ENCODE data around the gene DYNC1LI2. TPM values are rescaled to one million over a fixed set of nuclear protein-coding genes. Genes with fewer than 3 reads are reported as not detected.

The DYNC1LI2 gene
- total RNA-seq, 1 experiment from 2014 or later: 92.8 TPM

DNA sequence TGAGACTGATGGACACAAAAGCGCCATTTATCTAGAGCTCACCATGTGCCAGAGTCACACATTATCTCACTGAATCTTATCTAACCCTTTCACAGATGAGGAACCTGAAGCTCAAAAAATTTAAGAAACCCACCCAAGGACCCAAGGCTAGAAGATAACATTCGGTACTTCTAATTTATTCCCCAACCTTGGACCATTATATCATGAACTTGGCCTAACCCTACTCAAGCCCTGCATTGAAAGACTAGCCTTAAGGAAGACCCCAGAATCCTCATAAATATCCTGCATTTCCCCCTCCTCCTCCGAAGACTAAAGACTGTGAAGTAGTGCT is 548 bp upstream of the DYNC1LI2 start:
- ChIA-PET CTCF (interaction anchor here (0.8 to 2.8 kb wide), 7 partner anchors 11 to 100 kb away, joined by 3 to 22 read pairs (median 3); no protein-coding TSS in a partner anchor), RAD21 (ENCODE audit: low non-redundant PET in 1 of 2, low total read pairs in 2 of 2, uncharacterized antibody in 2 of 2, unreplicated experiment in 2 of 2) (no interaction called here), POLR2A (interaction anchor here (0.5 kb wide), 1 partner anchor 1064 kb away, joined by 3 read pairs; no protein-coding TSS in a partner anchor)
- intact Hi-C loops (cut with micrococcal nuclease): no loop called here
- Histone ChIP-seq H4K20me1 (ENCODE audit: insufficient read depth) (no peaks in the 10 kb centered on the region), H3K4me3 (replicated peaks in 1 of 2; ENCODE audit: low read depth in 1 of 2, low read length in 2 of 2) (peak overlapping the region; percentile 31 to 90), H3K9ac (ENCODE audit: low read length) (peak overlapping the region; percentile 88), H3K4me2 (ENCODE audit: low read length) (peak overlapping the region; percentile 90), H3K9me2 (ENCODE audit: insufficient read depth) (no peaks in the 10 kb centered on the region), H2AFZ (ENCODE audit: low read depth, low read length, poor library complexity, severe bottlenecking) (peak overlapping the region; percentile 97), H3K9me3 (ENCODE audit: control insufficient read depth in 1 of 2, insufficient read depth in 1 of 2, low read depth in 1 of 2, low read length in 2 of 2) (0 out of 4 replicates have a peak, but pooled peaks cover 0 to 5% of the 10 kb centered on the region in 2 experiments), H3K79me2 (ENCODE audit: insufficient read depth, low read length) (peaks cover 42% of the 10 kb centered on the region), H3K36me3 (ENCODE audit: control insufficient read depth in 1 of 2, insufficient read depth in 2 of 2, low read length in 2 of 2) (peaks cover 10 to 15% of the 10 kb centered on the region in 2 experiments; a peak in 3 of 4 replicates), H3K27me3 (ENCODE audit: insufficient read depth, low read length) (no peaks in the 10 kb centered on the region), H3K4me1 (ENCODE audit: control insufficient read depth in 1 of 2, insufficient read depth in 2 of 2, low read length in 2 of 2) (peaks cover 12 to 19% of the 10 kb centered on the region in 2 experiments), H3K27ac (ENCODE audit: low read depth, low read length) (peak overlapping the region; percentile 96; the same call in 1 of the 2 replicates)
- no TSS peak for BruUV-seq (replicated peaks)
- ATAC-seq: no peak
- TF ChIP-seq, protein P1, sequence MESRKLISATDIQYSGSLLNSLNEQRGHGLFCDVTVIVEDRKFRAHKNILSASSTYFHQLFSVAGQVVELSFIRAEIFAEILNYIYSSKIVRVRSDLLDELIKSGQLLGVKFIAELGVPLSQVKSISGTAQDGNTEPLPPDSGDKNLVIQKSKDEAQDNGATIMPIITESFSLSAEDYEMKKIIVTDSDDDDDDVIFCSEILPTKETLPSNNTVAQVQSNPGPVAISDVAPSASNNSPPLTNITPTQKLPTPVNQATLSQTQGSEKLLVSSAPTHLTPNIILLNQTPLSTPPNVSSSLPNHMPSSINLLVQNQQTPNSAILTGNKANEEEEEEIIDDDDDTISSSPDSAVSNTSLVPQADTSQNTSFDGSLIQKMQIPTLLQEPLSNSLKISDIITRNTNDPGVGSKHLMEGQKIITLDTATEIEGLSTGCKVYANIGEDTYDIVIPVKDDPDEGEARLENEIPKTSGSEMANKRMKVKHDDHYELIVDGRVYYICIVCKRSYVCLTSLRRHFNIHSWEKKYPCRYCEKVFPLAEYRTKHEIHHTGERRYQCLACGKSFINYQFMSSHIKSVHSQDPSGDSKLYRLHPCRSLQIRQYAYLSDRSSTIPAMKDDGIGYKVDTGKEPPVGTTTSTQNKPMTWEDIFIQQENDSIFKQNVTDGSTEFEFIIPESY (IDR thresholded peaks at IDR 0.05; ENCODE audit: extremely low read depth, insufficient replicate concordance, low read length): no peak
- TF ChIP-seq SP1 (IDR thresholded peaks at IDR 0.05; ENCODE audit: low read depth): no peak
- no peak for TF ChIP-seq YY1 (IDR thresholded peaks at IDR 0.05; ENCODE audit: extremely low read depth, insufficient replicate concordance, low read depth, low read length)
- TF ChIP-seq, protein P2, sequence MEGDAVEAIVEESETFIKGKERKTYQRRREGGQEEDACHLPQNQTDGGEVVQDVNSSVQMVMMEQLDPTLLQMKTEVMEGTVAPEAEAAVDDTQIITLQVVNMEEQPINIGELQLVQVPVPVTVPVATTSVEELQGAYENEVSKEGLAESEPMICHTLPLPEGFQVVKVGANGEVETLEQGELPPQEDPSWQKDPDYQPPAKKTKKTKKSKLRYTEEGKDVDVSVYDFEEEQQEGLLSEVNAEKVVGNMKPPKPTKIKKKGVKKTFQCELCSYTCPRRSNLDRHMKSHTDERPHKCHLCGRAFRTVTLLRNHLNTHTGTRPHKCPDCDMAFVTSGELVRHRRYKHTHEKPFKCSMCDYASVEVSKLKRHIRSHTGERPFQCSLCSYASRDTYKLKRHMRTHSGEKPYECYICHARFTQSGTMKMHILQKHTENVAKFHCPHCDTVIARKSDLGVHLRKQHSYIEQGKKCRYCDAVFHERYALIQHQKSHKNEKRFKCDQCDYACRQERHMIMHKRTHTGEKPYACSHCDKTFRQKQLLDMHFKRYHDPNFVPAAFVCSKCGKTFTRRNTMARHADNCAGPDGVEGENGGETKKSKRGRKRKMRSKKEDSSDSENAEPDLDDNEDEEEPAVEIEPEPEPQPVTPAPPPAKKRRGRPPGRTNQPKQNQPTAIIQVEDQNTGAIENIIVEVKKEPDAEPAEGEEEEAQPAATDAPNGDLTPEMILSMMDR (IDR thresholded peaks at IDR 0.05 in 2 of 3, conservative IDR thresholded peaks at IDR 0.05 in 1 of 3; ENCODE audit: borderline replicate concordance in 1 of 3, insufficient read depth in 1 of 3, low read depth in 2 of 3, low read length in 2 of 3): no peak; a peak in 1 of 6 replicates
- no peak for TF ChIP-seq JUND (IDR thresholded peaks at IDR 0.05)
- no peak for TF ChIP-seq RAD21 (IDR thresholded peaks at IDR 0.05; ENCODE audit: low read depth)
- TF ChIP-seq, protein P3, sequence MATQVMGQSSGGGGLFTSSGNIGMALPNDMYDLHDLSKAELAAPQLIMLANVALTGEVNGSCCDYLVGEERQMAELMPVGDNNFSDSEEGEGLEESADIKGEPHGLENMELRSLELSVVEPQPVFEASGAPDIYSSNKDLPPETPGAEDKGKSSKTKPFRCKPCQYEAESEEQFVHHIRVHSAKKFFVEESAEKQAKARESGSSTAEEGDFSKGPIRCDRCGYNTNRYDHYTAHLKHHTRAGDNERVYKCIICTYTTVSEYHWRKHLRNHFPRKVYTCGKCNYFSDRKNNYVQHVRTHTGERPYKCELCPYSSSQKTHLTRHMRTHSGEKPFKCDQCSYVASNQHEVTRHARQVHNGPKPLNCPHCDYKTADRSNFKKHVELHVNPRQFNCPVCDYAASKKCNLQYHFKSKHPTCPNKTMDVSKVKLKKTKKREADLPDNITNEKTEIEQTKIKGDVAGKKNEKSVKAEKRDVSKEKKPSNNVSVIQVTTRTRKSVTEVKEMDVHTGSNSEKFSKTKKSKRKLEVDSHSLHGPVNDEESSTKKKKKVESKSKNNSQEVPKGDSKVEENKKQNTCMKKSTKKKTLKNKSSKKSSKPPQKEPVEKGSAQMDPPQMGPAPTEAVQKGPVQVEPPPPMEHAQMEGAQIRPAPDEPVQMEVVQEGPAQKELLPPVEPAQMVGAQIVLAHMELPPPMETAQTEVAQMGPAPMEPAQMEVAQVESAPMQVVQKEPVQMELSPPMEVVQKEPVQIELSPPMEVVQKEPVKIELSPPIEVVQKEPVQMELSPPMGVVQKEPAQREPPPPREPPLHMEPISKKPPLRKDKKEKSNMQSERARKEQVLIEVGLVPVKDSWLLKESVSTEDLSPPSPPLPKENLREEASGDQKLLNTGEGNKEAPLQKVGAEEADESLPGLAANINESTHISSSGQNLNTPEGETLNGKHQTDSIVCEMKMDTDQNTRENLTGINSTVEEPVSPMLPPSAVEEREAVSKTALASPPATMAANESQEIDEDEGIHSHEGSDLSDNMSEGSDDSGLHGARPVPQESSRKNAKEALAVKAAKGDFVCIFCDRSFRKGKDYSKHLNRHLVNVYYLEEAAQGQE (IDR thresholded peaks at IDR 0.05; ENCODE audit: low read depth): no peak
- TF ChIP-seq CBX3 (IDR thresholded peaks at IDR 0.05; ENCODE audit: low read depth): no peak; the same call in none of the 2 replicates
- no peak for DNase-seq (ENCODE audit: low read depth, low spot score)

Data from HCT116 (cell line).